CD4-positive, alpha-beta T cell (primary cell): ENCODE data around the gene ARPP19. TPM values are rescaled to one million over a fixed set of nuclear protein-coding genes. Genes with fewer than 3 reads are reported as not detected.
A peak's percentile ranks its signal among the peaks of the same experiment; 100 is the strongest.

ENCODE experiments used
- ATAC-seq: fragments of 200-7000 bp; cut with Tn5 transposase; one replicate; pipeline ENCODE4 v1.10.0; 2022; ENCODE audit warnings: mild to moderate bottlenecking; ENCODE audit not compliant: poor library complexity
- CTCF ChIA-PET: fragments of 350-600 bp; sonication (Branson Sonifier 250); formaldehyde crosslinking; loops from one replicate; lab custom pipeline; 2021; ENCODE audit warnings: antibody characterized with exemption, inconsistent platforms; lab: Charles Lee
- POLR2A ChIA-PET: fragments of 350-600 bp; sonication (Branson Sonifier 250); formaldehyde crosslinking; loops from one replicate; lab custom pipeline; 2021; ENCODE audit warnings: antibody characterized with exemption, inconsistent platforms; lab: Charles Lee
- DNase-seq, 14 experiments: peaks; one replicate each; pipeline ENCODE4 v3.0.0-alpha.2; 2013 to 2020; ENCODE audit warnings: mixed read lengths in 2 of 14
- H3K27ac ChIP-seq, 2 donors: one replicate each; pipeline versions ENCODE4 v1.5.1 to v1.7.0; 2013; ENCODE audit warnings: low read length in 2 of 2, low read depth in 1 of 2, mild to moderate bottlenecking in 1 of 2
- H3K27me3 ChIP-seq, 2 experiments: 1 replicate in 1 of 2; 2 replicates in 1 of 2; pipeline versions ENCODE4 v1.6.1 to v1.7.0; 2013; ENCODE audit warnings: low read length in 2 of 2, control low read depth in 1 of 2, mild to moderate bottlenecking in 1 of 2, moderate library complexity in 1 of 2; ENCODE audit not compliant: insufficient read depth in 2 of 2, control insufficient read depth in 1 of 2
- H3K36me3 ChIP-seq: one replicate; pipeline ENCODE4 v1.6.1; 2013; ENCODE audit warnings: low read length, control low read depth; ENCODE audit not compliant: insufficient read depth
- H3K4me1 ChIP-seq: one replicate; pipeline ENCODE4 v1.6.1; 2013; ENCODE audit warnings: low read length, control low read depth; ENCODE audit not compliant: insufficient read depth
- H3K4me3 ChIP-seq: one replicate; pipeline ENCODE4 v1.5.1; 2013; ENCODE audit warnings: mild to moderate bottlenecking, low read length, moderate library complexity
- H3K9me3 ChIP-seq, 2 experiments: 1 replicate in 1 of 2; 2 replicates in 1 of 2; pipeline versions ENCODE4 v1.6.1 to v1.7.0; 2013; ENCODE audit warnings: low read length in 2 of 2, mild to moderate bottlenecking in 2 of 2, control low read depth in 1 of 2, moderate library complexity in 1 of 2; ENCODE audit not compliant: control insufficient read depth in 1 of 2, insufficient read depth in 1 of 2
- H3K27ac Mint-ChIP-seq: one replicate; pipeline ENCODE4 v1.8.0; 2020; ENCODE audit warnings: mixed read lengths
- H3K27me3 Mint-ChIP-seq: one replicate; pipeline ENCODE4 v1.8.0; 2021; ENCODE audit warnings: mixed read lengths
- H3K36me3 Mint-ChIP-seq: one replicate; pipeline ENCODE4 v1.8.0; 2021; ENCODE audit warnings: low read depth, mixed read lengths
- H3K4me1 Mint-ChIP-seq: one replicate; pipeline ENCODE4 v1.8.0; 2021; ENCODE audit warnings: low read depth, mixed read lengths
- H3K4me3 Mint-ChIP-seq: one replicate; pipeline ENCODE4 v1.8.0; 2020; ENCODE audit warnings: mild to moderate bottlenecking, mixed read lengths
- H3K9me3 Mint-ChIP-seq: one replicate; pipeline ENCODE4 v1.8.0; 2020; ENCODE audit warnings: mixed read lengths
- CTCF ChIP-seq: fragments of 200-600 bp; IDR thresholded peaks from one replicate; pipeline ENCODE4 v1.8.0; 2022; ENCODE audit warnings: antibody characterized with exemption, mild to moderate bottlenecking
- intact Hi-C, 2 experiments: fragments of 100-400 bp; cut with DNase I in 1 of 2; cut with micrococcal nuclease in 1 of 2; formaldehyde crosslinking; loops; one replicate each; pipeline versions ENCODE4 v1.15.1 to v1.9.0; 2023 to 2025; cut with DNase I, micrococcal nuclease
- total RNA-seq, 174 experiments: library from RNA in 2 of 174; stranded (reverse) in 2 of 174; gene quantifications; one replicate each; pipeline ENCODE4 v1.2.3 and lab custom pipeline; 2021 to 2026

ARPP19 gene
- total RNA-seq, 2 experiments from 2014 or later, result 134 to 146 TPM

DNA sequence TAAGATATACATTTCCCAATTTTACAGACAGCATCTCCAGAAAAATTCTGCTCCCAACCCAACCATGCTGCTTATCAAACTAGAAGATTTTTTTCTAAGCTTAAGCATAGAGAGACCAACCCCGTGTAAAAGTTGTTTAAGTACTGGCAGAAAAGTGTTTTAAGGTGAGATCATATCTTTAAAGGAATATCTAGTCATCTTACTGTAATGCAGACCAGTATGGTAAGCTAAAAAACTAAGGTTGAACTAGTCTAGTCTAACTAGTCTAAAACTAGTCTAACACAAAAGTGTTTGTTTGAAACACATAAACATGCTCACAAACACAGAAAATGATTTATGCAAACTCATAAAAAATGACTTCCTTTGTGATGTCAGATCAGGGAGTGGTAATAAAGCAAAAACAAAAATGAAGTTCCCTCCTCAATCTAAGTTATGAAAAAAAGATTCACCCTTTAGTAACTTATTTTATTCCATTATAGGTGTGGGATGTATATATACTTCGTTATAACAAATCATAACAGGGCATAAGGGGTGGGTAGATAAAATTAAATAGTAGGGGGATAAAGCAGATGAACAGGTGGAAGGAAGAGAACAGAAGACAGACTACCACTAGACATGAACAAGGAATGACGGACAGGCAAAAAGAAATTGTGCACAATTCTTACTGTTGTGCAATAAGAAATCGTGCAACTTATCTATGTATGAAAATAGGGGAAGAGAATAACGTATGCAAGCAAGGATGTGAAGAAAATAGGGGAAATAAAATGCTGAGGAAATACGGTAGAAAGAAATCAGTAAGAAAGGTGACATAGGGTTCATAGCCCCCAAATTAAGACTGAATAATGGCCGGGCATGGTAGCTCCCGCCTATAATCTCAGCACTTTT lies 50.1 kb downstream of the ARPP19 start:
- POLR2A ChIA-PET, result interaction anchor here (1.0 kb wide), 1 partner anchor 9 kb away, joined by 3 read pairs; no protein-coding TSS in a partner anchor

DNA sequence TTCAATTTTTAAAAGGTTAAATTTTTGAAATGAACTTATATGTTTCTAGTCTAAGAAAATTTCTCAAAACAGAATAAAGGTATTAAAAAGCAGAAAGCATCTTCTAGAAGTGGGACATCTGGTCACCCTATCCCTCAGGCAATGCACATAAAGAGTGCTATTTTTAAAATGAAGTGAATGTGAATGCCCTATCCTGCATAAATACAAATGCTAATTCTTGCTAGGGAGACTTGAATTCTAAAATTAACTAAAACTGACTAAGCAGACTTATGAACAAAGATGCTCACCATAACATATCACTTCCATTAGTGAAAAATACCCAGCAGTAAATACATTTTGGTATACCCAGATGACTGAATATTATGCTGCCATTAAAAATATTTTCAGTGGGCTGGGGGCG lies 51.8 kb downstream of the ARPP19 start:
- TF ChIP-seq CTCF, result no peak
- Histone ChIP-seq H3K36me3 (no peaks in the 10 kb centered on the region), H3K9me3 (no peaks in the 10 kb centered on the region), H3K4me1 (peaks cover 9% of the 10 kb centered on the region), H3K4me3 (no peak overlapping the region), H3K27me3 (no peaks in the 10 kb centered on the region), H3K27ac (no peak overlapping the region)
- intact Hi-C loops, result no loop called here
- Mint-ChIP-seq H3K27ac (no peak overlapping the region), H3K4me3 (no peak overlapping the region), H3K4me1 (peaks cover 26% of the 10 kb centered on the region), H3K9me3 (no peaks in the 10 kb centered on the region), H3K27me3 (no peaks in the 10 kb centered on the region), H3K36me3 (no peaks in the 10 kb centered on the region)
- ChIA-PET POLR2A (no interaction called here), CTCF (no interaction called here)
- no peak for DNase-seq
- no peak for ATAC-seq

More for the DNA sequence above, 50.1 kb downstream of the ARPP19 start:
- Histone ChIP-seq H3K36me3 (no peaks in the 10 kb centered on the region), H3K4me1 (peaks cover 6% of the 10 kb centered on the region), H3K27ac (no peak overlapping the region), H3K4me3 (no peak overlapping the region), H3K27me3 (no peaks in the 10 kb centered on the region), H3K9me3 (no peaks in the 10 kb centered on the region)
- Mint-ChIP-seq H3K36me3 (no peaks in the 10 kb centered on the region), H3K27me3 (no peaks in the 10 kb centered on the region), H3K4me1 (peaks cover 38% of the 10 kb centered on the region), H3K27ac (peak overlapping the region; percentile 1), H3K4me3 (no peak overlapping the region), H3K9me3 (no peaks in the 10 kb centered on the region)
- intact Hi-C loops, result no loop called here
- DNase-seq (no peak), ATAC-seq (no peak)
- no peak for TF ChIP-seq CTCF
- CTCF ChIA-PET, result interaction anchor here (0.7 to 1.0 kb wide), 2 partner anchors 9 to 21 kb away, joined by 3 read pairs; no protein-coding TSS in a partner anchor

- intact Hi-C loops, result no loop called here
- Histone ChIP-seq H3K36me3 (no peaks in the 10 kb centered on the region), H3K27me3 (no peaks in the 10 kb centered on the region), H3K4me1 (peaks cover 14% of the 10 kb centered on the region), H3K27ac (no peak overlapping the region), H3K9me3 (no peaks in the 10 kb centered on the region), H3K4me3 (no peak overlapping the region)
- POLR2A ChIA-PET, result interaction anchor here (1.6 to 2.0 kb wide), 2 partner anchors 11 to 13 kb away, joined by 4 to 5 read pairs; partner anchors contain the start of gene MYO5A
- CTCF ChIA-PET, result no interaction called here
- no peak overlapping the region for H3K27ac Mint-ChIP-seq
- no peak for DNase-seq
- TF ChIP-seq CTCF, result no peak
- no peaks in the 10 kb centered on the region for H3K9me3 Mint-ChIP-seq
- H3K27me3 Mint-ChIP-seq, result no peaks in the 10 kb centered on the region
- H3K4me1 Mint-ChIP-seq, result peaks cover 27% of the 10 kb centered on the region
- ATAC-seq, result no peak
- no peak overlapping the region for H3K4me3 Mint-ChIP-seq
- H3K36me3 Mint-ChIP-seq, result no peaks in the 10 kb centered on the region
These were observed 53.5 kb downstream of the ARPP19 start for GRCh38 chr15:52515343-52515742.
